ENCODE results near the gene TRIM52.

Gene TRIM52

DNA sequence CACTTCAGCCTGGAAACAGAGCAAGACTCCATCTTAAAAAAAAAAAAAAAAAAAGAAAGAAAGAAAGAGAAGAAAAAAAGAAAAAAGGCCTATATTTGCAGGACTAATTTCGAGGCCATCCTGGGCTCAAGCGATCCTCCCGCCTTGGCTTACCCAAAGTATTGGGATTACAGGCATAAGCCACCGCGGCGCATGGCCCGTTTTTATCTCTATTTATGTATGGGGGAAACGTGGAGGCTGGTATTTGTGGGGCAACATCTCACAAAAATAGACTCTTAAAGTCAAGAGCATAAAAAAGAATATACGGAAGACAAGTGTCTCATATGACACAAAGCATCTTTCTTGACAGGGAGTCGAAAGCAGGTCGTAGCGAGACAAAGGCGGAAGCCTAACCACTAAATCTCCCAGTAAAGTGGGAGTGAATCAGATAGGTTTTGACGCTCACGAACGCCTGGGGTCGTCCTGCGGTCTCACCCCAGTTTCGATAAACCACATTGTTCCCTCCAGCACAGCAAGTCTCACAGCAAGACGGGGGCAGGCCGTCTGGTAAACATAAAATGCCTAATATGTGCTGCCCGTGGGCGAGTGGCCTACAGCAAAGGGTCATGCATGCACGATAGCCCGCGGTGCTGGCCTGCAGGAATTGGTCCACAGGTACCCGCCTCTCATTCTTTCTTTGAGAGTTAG, 39.7 kb downstream of the TRIM52 start:
- TF ChIP-seq, protein P1, sequence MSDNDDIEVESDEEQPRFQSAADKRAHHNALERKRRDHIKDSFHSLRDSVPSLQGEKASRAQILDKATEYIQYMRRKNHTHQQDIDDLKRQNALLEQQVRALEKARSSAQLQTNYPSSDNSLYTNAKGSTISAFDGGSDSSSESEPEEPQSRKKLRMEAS (IDR thresholded peaks at IDR 0.05; ENCODE audit: low read depth, low read length), result no peak
- TF ChIP-seq MYC (IDR thresholded peaks at IDR 0.05; ENCODE audit: low read depth, low read length) (no peak), POLR2A (IDR thresholded peaks at IDR 0.05; ENCODE audit: extremely low read depth, insufficient read length) (no peak)
- TF ChIP-seq, protein P2, sequence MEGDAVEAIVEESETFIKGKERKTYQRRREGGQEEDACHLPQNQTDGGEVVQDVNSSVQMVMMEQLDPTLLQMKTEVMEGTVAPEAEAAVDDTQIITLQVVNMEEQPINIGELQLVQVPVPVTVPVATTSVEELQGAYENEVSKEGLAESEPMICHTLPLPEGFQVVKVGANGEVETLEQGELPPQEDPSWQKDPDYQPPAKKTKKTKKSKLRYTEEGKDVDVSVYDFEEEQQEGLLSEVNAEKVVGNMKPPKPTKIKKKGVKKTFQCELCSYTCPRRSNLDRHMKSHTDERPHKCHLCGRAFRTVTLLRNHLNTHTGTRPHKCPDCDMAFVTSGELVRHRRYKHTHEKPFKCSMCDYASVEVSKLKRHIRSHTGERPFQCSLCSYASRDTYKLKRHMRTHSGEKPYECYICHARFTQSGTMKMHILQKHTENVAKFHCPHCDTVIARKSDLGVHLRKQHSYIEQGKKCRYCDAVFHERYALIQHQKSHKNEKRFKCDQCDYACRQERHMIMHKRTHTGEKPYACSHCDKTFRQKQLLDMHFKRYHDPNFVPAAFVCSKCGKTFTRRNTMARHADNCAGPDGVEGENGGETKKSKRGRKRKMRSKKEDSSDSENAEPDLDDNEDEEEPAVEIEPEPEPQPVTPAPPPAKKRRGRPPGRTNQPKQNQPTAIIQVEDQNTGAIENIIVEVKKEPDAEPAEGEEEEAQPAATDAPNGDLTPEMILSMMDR (IDR thresholded peaks at IDR 0.05; ENCODE audit: low read depth, low read length), result no peak
- peak; percentile 84 for DNase-seq (ENCODE audit: low read depth)
- H3K4me3 ChIP-seq (ENCODE audit: low read depth, low read length), result peak overlapping the region; percentile 70

DNA sequence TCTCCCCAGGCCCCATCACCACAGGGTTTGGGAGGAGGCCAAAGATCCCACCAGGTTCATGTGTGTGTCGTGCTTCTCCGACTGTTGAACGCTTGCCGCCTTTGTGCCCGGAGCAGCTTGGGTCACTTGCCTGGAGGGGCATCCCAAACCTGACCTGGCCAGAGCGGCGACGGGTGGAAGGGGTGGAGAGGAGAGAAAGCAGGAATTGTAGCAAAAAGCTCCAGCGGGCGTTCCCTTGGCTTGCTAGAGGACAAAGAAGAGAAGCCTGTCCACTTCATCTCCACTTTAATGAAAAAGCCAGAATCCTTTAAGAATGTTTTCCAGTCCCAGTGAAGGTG, 40.8 kb downstream of the TRIM52 start:
- DNase-seq (ENCODE audit: low read depth), result no peak
- no peak overlapping the region for H3K4me3 ChIP-seq (ENCODE audit: low read depth, low read length)
- TF ChIP-seq MYC (IDR thresholded peaks at IDR 0.05; ENCODE audit: low read depth, low read length) (no peak), POLR2A (IDR thresholded peaks at IDR 0.05; ENCODE audit: extremely low read depth, insufficient read length) (no peak)
- TF ChIP-seq, protein P1 (IDR thresholded peaks at IDR 0.05; ENCODE audit: low read depth, low read length), result no peak
- TF ChIP-seq, protein P2 (IDR thresholded peaks at IDR 0.05; ENCODE audit: low read depth, low read length), result no peak

DNA sequence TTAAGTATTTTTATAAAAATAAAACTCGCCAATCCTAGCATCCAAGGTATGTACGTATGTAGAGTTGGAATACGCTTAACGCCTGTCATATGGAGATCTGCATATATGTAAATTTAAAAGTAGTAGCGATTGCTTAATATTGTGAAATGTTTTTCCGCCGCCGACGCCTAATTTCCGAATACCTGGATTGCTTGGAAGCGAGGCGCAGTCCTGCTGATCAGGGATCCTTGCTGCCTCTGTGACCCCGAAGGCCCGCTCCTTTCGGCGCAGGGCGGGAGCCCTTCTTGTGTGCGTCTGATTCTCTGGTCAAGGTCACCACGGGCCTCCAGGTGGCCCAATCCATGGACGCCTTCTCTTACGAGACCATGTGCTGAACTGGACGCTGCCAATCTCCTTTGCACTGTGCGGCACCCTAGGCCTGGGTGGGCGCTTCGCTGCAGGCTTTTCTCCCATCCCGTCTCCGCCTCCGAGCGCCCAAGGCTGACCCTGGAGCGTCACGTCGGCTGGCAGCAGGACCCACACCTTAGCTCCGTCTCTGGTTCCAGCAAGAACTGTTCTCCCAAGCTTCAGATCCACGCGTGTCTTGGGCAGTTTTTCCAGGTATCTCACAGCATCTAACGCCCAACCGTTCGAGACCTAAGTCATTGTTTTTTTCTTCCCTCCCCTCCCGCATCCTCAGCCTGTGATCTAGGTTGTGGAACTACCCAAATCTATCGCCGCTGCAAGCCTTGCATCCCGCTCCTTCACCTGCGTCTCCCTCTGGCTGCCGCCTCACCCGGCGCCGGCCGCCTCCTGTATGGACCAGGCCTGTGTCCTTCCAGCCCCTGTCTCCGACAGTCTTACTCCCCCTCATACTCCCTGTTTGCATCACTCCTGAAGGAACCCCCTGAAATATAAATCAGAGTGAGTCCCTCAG, 41.4 kb downstream of the TRIM52 start:
- no peak overlapping the region for H3K4me3 ChIP-seq (ENCODE audit: low read depth, low read length)
- no peak for TF ChIP-seq MYC (IDR thresholded peaks at IDR 0.05; ENCODE audit: low read depth, low read length)
- DNase-seq (ENCODE audit: low read depth), result no peak

DNA sequence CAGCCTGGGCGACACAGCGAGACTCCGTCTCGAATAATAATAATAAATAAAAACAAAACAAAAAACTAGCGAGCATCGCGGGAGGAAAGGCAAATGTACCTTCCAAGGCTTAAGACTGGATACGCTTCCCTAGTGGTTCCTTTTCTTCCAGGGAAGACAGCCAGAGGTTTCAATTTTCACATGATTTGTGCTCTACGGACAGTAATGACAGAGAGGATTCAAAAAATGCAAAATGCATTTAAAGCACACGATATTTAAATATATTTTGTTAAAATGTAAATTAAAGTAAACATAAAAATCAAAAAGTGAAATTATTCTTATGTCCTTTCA, 42.2 kb downstream of the TRIM52 start:
- no peak for TF ChIP-seq MYC (IDR thresholded peaks at IDR 0.05; ENCODE audit: low read depth, low read length)
- TF ChIP-seq, protein P1 (IDR thresholded peaks at IDR 0.05; ENCODE audit: low read depth, low read length), result no peak
- H3K4me3 ChIP-seq (ENCODE audit: low read depth, low read length), result peak overlapping the region; percentile 35
- no peak for DNase-seq (ENCODE audit: low read depth)

DNA sequence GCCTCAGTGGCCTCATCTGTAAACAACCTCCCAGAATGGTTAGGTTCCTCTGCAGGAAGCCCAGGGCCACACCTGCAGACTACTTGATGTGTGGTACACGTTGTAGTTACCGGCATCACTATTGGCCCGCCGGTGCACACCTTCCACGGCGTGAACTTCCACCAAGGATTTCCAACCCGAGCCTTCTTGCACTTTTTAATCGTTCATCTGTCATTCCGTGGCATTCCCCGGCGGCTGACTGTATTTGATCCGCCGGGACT, 43.2 kb downstream of the TRIM52 start:
- H3K4me3 ChIP-seq (ENCODE audit: low read depth, low read length), result peak overlapping the region; percentile 46
- no peak for TF ChIP-seq MYC (IDR thresholded peaks at IDR 0.05; ENCODE audit: low read depth, low read length)
- TF ChIP-seq, protein P2 (IDR thresholded peaks at IDR 0.05; ENCODE audit: low read depth, low read length), result no peak
- no peak for DNase-seq (ENCODE audit: low read depth)

DNA sequence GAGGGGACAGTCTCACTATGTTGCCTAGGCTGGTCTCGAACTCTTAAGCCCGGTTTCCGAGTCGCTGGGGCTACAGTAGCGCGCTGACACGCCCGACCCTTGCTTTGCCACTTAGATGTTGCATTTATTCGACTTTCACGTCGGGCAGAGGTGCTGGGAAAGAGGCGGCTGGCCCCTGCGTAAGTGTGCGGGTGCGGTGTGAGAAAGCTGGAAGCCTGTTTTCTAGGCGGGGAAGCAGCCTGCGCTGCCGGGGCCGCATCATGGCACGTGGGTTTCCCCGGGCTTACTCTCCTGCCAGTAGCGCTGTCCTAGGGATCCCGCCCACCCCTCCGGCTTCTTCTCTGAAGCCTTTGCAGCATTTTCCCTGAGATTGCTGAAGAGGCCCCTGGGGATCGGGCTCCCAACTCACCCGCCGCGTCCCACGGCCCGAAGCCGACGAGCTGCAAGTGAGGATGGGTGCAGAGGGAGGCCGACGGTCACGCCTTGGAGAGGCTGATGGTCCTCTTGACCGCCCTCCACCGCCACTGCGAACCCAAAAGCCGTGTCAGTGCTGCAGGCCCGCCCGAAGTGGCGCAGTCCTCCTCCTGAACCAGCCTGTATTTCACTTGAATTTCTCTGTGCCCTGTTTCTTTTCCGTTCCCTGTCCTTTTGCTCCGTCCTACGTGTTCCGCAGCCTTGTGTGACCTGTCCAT, 43.7 kb downstream of the TRIM52 start:
- TF ChIP-seq MYC (IDR thresholded peaks at IDR 0.05; ENCODE audit: low read depth, low read length) (0 out of 2 replicates have a peak, but pooled peaks have one; percentile 55), POLR2A (IDR thresholded peaks at IDR 0.05; ENCODE audit: extremely low read depth, insufficient read length) (no peak)
- TF ChIP-seq, protein P2 (IDR thresholded peaks at IDR 0.05; ENCODE audit: low read depth, low read length), result no peak
- TF ChIP-seq, protein P1 (IDR thresholded peaks at IDR 0.05; ENCODE audit: low read depth, low read length), result peak; percentile 84
- peak; percentile 73 for DNase-seq (ENCODE audit: low read depth)
- H3K4me3 ChIP-seq (ENCODE audit: low read depth, low read length), result peak overlapping the region; percentile 46
